HepG2 (cell line): Measurements from ENCODE around the gene CYB5A. TPM values are rescaled to one million over a fixed set of nuclear protein-coding genes. Genes with fewer than 3 reads are reported as not detected.

ENCODE experiments used
- CCAR2 ChIP-seq: fragments of 200-400 bp; formaldehyde crosslinking; optimal IDR thresholded peaks from 2 replicates; pipeline ENCODE3; 2018; ENCODE audit warnings: low read depth, mild to moderate bottlenecking, low read length, moderate library complexity
- FOXO4 ChIP-seq: sonication (generic); formaldehyde crosslinking; conservative IDR thresholded peaks from 2 replicates; pipeline ENCODE4 v1.8.1; 2023; ENCODE audit warnings: missing genetic modification reagents
- MAFF ChIP-seq: IDR thresholded peaks from 2 replicates; pipeline ENCODE4 v1.6.1; 2011; ENCODE audit warnings: low read depth, low read length, improper control_type of control experiment
- MYC ChIP-seq: sonication (generic); formaldehyde crosslinking; IDR thresholded peaks from 2 replicates; pipeline ENCODE4 v1.9.0; 2021; ENCODE audit warnings: missing genetic modification reagents, borderline replicate concordance
- NCOA2 ChIP-seq: sonication (generic); formaldehyde crosslinking; IDR thresholded peaks from 2 replicates; pipeline ENCODE4 v1.8.0; 2022; ENCODE audit warnings: inconsistent platforms
- POGZ ChIP-seq: sonication (generic); formaldehyde crosslinking; IDR thresholded peaks from 2 replicates; pipeline ENCODE4 v1.4.0; 2020; ENCODE audit warnings: mild to moderate bottlenecking, missing genetic modification reagents
- TFAP4 ChIP-seq: sonication (generic); IDR thresholded peaks from 2 replicates; pipeline ENCODE4 v1.6.1; 2016; ENCODE audit warnings: low read depth, borderline replicate concordance
- ZBTB21 ChIP-seq: sonication (generic); formaldehyde crosslinking; IDR thresholded peaks from 2 replicates; pipeline ENCODE4 v1.4.0; 2020; ENCODE audit warnings: missing genetic modification reagents
- ZNF235 ChIP-seq: sonication (generic); formaldehyde crosslinking; IDR thresholded peaks from 2 replicates; pipeline ENCODE4 v1.8.1; 2023; ENCODE audit warnings: mild to moderate bottlenecking, missing genetic modification reagents, borderline replicate concordance
- ZNF292 ChIP-seq: sonication (generic); formaldehyde crosslinking; IDR thresholded peaks from 2 replicates; pipeline ENCODE4 v1.8.1; 2022; ENCODE audit warnings: mild to moderate bottlenecking, low read depth, missing genetic modification reagents, borderline replicate concordance
- ZNF337 ChIP-seq: sonication (generic); formaldehyde crosslinking; IDR thresholded peaks from 2 replicates; pipeline ENCODE4 v1.5.1; 2020; ENCODE audit warnings: missing genetic modification reagents, low read depth, mild to moderate bottlenecking, borderline replicate concordance
- ZNF407 ChIP-seq: sonication (generic); formaldehyde crosslinking; IDR thresholded peaks from one replicate; pipeline ENCODE4 v1.5.1; 2020; ENCODE audit warnings: mild to moderate bottlenecking, missing genetic modification reagents; ENCODE audit errors: not compliant biosample characterization
- ZNF616 ChIP-seq: sonication (generic); formaldehyde crosslinking; IDR thresholded peaks from 2 replicates; pipeline ENCODE4 v1.5.0; 2020; ENCODE audit warnings: low read depth, mild to moderate bottlenecking, missing genetic modification reagents
- ZNF670 ChIP-seq: sonication (generic); formaldehyde crosslinking; IDR thresholded peaks from 2 replicates; pipeline ENCODE4 v1.8.0; 2022; ENCODE audit warnings: mild to moderate bottlenecking, missing genetic modification reagents, borderline replicate concordance
- ZNF792 ChIP-seq: IDR thresholded peaks from 2 replicates; pipeline ENCODE4 v1.6.1; 2016
- ZNF83 ChIP-seq: sonication (generic); formaldehyde crosslinking; IDR thresholded peaks from 2 replicates; pipeline ENCODE4 v1.4.0; 2020; ENCODE audit warnings: missing genetic modification reagents, mild to moderate bottlenecking, borderline replicate concordance
- ZNF839 ChIP-seq: sonication (generic); formaldehyde crosslinking; IDR thresholded peaks from 2 replicates; pipeline ENCODE4 v1.4.0; 2020; ENCODE audit warnings: missing genetic modification reagents, mild to moderate bottlenecking, borderline replicate concordance
- polyA plus RNA-seq, 8 experiments: library from polyadenylated mRNA; depleted of rRNA in 3 of 8; stranded (reverse) in 7 of 8; unstranded in 1 of 8; fragments of >200 nt; fragmentation: Illumina TruSeq in 4 of 8; extraction: Trizol in 4 of 8; gene quantifications; 2 replicates each; pipeline versions ENCODE4 v1.2.1 to v1.2.3, GENCODE V29; 2011 to 2016; ENCODE audit warnings: low read depth in 4 of 8, missing spikeins in 1 of 8, mixed read lengths in 1 of 8; ENCODE audit not compliant: insufficient read depth in 1 of 8
- total RNA-seq, 5 experiments: library from RNA; depleted of rRNA; stranded (reverse); fragments of >200 nt; fragmentation: Illumina TruSeq; extraction: Trizol; gene quantifications; 2 replicates each; pipeline ENCODE4 v1.2.3, GENCODE V29; 2016; ENCODE audit warnings: low read depth in 1 of 5

The CYB5A gene
- total and polyA plus RNA-seq, 2 of the 13 experiments (the other 11 are each of a cell fraction or from before 2014, with no cell fraction given), result 215 to 356 TPM

GRCh38 chr18:74291771-74292540, at the start of gene CYB5A (continued):
- TF ChIP-seq ZNF292 (peak; percentile 60; the same call in 1 of the 2 replicates), MAFF (no peak), ZNF235 (CRISPR knock-in tag) (no peak), NCOA2 (CRISPR knock-in tag) (peak; percentile 68; the same call in 1 of the 2 replicates), POGZ (CRISPR knock-in tag) (peak; percentile 89; the same call in 1 of the 2 replicates), ZNF407 (CRISPR knock-in tag) (no peak), MYC (peak; percentile 85), ZNF670 (CRISPR knock-in tag) (no peak), ZNF839 (CRISPR knock-in tag) (no peak), ZNF616 (no peak), ZBTB21 (no peak), ZNF337 (CRISPR knock-in tag) (peak; percentile 94; the same call in 1 of the 2 replicates), CCAR2 (peak; percentile 52), FOXO4 (CRISPR knock-in tag) (no peak), TFAP4 (peak; percentile 60; the same call in 1 of the 2 replicates), ZNF792 (CRISPR knock-in tag) (no peak; the same call in 1 of the 2 replicates), ZNF83 (CRISPR knock-in tag) (0 out of 2 replicates have a peak, but pooled peaks have one; percentile 33)
